GM18499 (cell line): ENCODE data around the gene NUBP2.

Experiments
- ATAC-seq: cut with Tn5 transposase; IDR thresholded peaks from one replicate; pipeline ENCODE4 v1.9.1; 2021; ENCODE audit warnings: moderate number of reproducible peaks; ENCODE audit not compliant: insufficient read depth, unreplicated experiment

NUBP2 gene

GRCh38 chr16:1821861-1822611 is 39.3 kb downstream of the NUBP2 start:
- no peak for ATAC-seq

- no peak for ATAC-seq
These were observed 40.0 kb downstream of the NUBP2 start for GRCh38 chr16:1822801-1823200.

- ATAC-seq: no peak
These were observed 41.1 kb downstream of the NUBP2 start for GRCh38 chr16:1823821-1824220.

DNA sequence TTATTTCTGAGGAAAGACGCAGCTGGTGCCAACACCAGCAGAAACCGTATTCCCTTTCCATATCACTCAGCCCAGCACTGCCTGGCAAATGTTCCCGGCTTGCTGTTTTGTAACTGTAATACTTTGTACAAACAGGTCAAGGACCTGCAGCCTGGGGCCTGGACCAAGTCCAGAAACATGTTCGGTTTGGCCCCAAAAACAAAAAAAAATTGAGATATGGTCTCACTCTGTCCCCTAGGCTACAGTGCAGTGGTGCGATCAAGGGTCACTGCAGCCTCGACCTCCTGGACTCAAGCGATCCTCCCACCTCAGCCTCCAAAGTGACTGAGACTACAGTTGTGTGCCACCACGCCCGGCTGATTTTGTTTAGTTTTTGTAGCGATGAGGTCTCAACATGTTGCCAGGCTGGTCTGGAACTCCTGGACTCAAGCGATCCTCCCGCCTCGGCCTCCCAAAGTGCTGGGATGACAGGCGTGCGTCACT is 42.7 kb downstream of the NUBP2 start:
- ATAC-seq: no peak

- peak; percentile 29 for ATAC-seq
These were observed 43.3 kb downstream of the NUBP2 start for GRCh38 chr16:1825864-1826690.

DNA sequence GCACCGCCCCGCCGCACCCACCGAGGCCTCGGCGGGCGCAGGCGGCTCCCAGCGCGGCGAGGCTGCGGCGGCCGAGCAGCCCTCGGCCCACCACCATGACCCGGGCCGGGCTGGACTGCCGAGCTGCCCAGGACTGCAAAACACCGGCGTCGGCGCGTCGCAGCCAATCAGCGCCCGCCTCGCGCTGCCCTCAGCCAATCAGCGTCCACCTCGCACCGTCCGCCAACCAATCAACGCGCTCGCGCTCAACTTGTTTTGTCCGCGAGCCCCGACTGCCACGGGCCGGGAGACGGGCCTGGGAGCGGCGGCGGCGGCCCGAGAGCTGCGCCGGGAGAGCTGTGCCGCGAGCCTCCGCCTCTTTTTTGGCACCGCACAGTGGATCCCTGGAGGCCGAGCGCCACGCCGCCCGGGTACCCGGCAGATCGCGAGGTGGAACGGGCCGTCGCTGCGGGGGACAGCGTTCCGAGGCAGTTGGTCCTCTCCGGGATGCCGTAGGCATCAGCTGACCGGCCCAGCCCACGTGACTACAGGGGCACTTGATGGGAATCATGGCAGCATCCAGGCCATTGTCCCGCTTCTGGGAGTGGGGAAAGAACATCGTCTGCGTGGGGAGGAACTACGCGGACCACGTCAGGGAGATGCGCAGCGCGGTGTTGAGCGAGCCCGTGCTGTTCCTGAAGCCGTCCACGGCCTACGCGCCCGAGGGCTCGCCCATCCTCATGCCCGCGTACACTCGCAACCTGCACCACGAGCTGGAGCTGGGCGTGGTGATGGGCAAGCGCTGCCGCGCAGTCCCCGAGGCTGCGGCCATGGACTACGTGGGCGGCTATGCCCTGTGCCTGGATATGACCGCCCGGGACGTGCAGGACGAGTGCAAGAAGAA is 44.2 kb downstream of the NUBP2 start, which contains the start of the genes FAHD1 and HAGH:
Gene FAHD1 (plus strand): TSS at position 516 of the 883 bp plus-strand sequence. CDS start 33 bp downstream, at position 549.
Gene HAGH (minus strand): TSS at position 135 of the 883 bp plus-strand sequence. CDS start 38 bp downstream, at position 97.
- peak; percentile 51 for ATAC-seq

- no peak for ATAC-seq
These were observed 46.1 kb downstream of the NUBP2 start for GRCh38 chr16:1828645-1829410.

DNA sequence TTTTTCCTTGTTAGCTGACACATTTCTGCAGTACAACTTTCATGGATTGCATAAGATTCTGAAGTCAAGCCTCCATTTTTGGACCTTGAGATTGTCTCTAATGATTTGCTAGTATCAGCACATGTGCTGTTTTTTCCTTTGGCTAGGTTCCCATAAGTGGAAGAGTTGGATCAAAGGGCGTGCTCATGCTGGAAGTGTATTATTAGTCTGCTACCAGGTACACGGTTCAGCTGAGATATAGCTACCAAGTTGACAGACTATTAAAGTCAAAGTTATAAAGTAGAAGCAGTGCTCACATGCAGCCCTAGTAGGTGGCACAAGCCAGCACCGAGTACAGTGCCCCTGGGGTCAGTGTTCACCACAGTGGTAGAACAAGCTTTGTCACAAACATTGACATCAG is 47.5 kb downstream of the NUBP2 start:
- ATAC-seq: no peak

DNA sequence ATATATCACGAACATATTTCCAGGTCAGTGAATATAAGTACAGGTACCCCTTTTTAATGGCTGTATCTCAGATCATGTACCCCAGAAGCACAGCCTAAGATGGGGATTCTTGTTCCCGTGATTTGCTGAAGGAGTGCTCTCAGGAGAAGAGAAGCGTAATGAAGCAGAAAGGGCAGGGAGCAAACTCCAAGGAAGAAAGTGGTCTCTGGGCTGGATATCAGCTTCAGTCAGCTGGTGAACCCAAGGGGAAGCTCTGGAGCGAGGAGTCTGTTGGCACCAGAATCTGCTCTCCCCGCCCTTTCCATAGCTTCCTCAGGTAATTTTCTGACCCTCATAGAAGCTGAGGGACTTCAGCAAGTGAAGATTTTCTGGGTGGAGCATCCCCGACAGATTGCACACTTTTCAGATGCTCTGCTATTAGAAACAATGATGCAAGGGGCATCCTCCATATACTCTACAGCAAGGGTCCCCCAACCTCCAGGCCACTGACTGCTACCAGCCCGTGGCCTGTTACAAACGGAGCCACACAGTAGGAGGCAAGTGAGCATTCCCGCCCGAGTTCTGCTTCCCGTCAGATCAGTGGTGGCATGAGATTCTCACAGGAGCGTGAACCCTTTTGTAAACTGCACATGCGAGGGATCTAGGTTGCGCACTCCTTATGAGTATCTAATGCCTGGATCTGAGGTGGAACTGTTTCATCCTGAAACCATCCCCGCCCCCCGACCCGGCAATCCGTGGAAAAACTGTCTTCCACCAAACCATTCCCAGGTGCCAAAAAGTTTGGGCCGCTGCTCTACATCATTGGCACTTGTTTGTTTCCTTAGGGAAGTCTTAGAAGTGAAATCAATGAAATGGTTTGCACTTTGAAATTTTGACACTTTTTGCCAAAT is 48.7 kb downstream of the NUBP2 start:
- ATAC-seq: no peak

GRCh38 chr16:1832838-1833454 is 50.2 kb downstream of the NUBP2 start:
- ATAC-seq: no peak

DNA sequence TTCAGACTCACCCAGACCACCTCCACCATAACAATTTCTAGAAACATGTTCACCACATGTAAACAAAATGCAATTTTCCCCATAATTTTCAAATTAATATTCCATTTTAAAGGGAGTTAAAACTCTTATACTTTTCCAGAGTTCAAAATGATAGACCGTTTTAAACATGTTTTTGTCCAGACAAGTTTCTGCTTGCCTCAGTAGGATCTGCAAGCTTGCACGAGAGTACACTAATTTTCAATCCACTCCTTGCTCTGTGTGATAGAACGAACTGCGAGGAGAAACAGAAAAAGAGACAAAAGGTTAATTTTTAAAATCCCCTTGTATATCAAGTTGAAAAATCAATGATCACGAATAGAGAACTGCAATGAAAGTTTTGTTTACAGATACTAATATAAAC is 51.3 kb downstream of the NUBP2 start:
- no peak for ATAC-seq
